SK-N-MC (cell line): ENCODE results near the gene MARK3.

Source experiments
- EZH2 ChIP-seq: fragments of 200-600 bp; sonication (generic); IDR thresholded peaks from one replicate; pipeline ENCODE4 v1.6.1; 2017; ENCODE audit warnings: antibody characterized with exemption
- FOXP2 ChIP-seq: optimal IDR thresholded peaks from 2 replicates; pipeline ENCODE3; 2011; ENCODE audit warnings: mild to moderate bottlenecking, moderate library complexity; ENCODE audit not compliant: insufficient read depth; ENCODE audit errors: extremely low read length, control extremely low read depth
- POLR2AphosphoS5 ChIP-seq: IDR thresholded peaks from 2 replicates; pipeline ENCODE4 v1.6.1; 2012; ENCODE audit warnings: mild to moderate bottlenecking, low read depth, low read length, borderline replicate concordance

- TF ChIP-seq POLR2AphosphoS5 (no peak), EZH2 (no peak), FOXP2 (no peak)
Measured at GRCh38 chr14:103393676-103394626, 8.7 kb downstream of the MARK3 start.
